Activated CD4-positive, CD25-positive, alpha-beta regulatory T cell (primary cell): ENCODE data around the gene AGXT2.

ENCODE experiments used
- DNase-seq, 4 experiments: peaks; one replicate each; lab custom pipeline; 2025; lab: John Stamatoyannopoulos, UW

Gene AGXT2

DNA sequence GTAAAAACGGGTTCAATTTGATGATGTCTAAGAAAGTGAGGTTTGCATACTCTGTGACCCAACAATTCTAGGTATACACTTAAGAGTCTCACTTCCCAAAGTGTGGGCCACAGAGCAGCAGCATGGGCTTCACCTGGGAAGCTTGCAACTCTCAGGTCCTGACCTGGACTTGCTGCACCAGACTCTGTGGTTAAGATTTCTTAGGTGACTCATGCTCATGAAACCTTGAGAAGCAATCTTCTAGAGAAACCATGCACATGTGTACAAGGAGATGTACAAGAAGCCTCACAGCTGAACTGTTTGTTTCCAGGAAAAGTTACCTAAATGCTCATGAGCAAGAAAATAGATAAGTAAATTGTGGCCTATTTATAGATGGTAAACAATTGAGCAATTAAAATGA is 88.4 kb downstream of the AGXT2 start:
- DNase-seq = no peak

- no peak for DNase-seq
Observed at GRCh38 chr5:34957857-34958690, 89.7 kb downstream of the AGXT2 start.

GRCh38 chr5:34957321-34957720 is 90.4 kb downstream of the AGXT2 start:
- DNase-seq = no peak
